ENCODE measurements around the gene UBE3B.

Gene UBE3B

DNA sequence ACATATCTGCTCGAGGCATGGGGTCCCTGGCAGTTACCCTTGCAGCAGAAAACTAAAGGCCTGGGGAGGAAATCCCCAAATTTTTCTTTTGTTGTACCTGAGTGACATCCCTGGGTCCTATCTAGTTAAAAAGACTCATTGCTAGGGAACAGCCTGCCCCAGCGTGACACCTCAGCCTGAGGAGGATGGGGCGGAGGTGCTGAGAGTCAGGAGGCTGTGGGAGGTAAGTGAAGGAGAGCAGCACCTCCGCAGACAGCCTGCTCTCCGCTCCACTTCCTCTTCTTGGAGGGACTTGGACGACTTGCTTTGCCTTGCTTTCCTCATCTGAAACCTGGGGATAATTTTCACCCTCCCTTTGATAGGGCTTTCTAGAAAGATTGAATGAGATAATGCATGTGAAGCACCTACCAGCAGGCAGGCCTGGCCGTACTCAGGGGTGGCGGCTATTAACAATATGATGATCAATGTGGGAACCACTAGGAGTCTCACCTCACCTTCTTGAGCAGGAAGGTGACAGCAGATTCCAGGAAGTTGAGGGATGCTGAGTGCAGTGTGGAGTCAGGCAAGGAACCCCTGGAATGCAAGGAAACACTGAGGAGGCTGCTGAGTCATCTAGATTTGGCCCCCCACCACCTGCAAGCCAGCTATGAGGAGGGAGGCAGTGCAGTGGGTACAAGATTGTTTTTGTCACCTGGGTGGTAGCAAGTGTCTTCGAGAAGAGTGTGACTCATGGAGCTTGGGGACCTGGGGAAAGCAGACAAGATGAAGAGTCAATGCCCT is 23.2 kb downstream of the UBE3B start:
- DNase-seq = no peak

DNA sequence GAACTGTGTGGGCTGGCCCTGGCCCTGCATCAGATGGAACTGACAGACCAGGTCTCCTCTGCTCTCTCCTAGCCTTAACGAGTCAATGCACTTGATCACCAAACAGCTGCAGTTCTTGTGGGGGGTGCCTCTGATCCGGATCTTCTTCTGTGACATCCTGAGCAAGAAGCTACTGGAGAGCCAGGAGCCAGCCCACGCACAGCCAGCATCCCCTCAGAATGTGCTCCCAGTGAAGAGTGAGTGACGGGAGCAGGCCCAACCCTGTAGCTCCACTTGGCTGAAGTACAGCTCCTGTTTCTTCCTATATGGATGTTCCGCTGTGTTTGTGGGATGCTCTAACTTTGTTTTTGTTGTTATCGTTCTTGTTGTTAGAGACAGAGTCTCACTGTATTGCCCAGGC is 23.9 kb downstream of the UBE3B start:
- DNase-seq = no peak

GRCh38 chr12:109502332-109502731 is 24.9 kb downstream of the UBE3B start:
- no peak for DNase-seq

GRCh38 chr12:109503611-109504010 is 26.2 kb downstream of the UBE3B start:
- DNase-seq = no peak

DNA sequence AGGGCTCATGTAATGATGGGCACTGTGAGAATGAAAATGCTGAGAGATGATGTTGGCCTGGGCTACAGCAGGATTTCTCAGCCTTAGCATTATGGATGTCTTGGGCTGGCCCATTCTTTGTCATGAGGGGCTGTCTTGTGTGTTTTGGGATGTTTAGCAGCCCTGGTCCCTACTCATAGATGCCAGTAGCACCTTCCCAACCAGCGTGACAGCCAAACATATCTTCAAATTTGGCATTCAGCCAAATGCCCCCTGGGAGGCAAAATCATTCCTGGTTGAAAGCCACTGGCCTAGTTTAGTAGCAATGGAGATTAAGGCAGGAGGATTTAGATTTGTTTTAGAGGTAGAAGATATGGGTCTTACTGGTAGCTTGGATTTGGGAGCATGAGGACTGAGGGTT is 26.6 kb downstream of the UBE3B start:
- no peak for DNase-seq

DNA sequence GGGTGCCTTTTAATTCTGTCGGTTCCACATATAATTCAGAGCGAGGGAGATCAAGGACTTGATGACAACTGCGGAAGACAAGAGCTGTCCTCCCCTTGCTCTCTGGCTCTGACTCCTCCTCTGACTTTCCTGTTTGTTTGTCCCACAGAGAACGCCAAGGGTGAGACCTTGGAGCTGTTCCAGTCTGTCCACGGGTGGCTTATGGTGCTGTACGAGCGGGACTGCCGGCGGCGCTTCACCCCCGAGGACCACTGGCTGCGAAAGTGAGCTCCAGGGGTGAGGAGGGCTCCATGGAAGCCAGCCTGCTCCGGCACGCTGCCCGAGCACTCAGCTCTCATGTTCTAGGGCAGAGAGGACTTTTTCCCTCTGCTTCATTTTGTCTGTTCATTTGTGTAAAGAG is 32.8 kb downstream of the UBE3B start:
- no peak for DNase-seq

- DNase-seq = no peak
Measured at GRCh38 chr12:109512608-109513007, 35.2 kb downstream of the UBE3B start.

DNA sequence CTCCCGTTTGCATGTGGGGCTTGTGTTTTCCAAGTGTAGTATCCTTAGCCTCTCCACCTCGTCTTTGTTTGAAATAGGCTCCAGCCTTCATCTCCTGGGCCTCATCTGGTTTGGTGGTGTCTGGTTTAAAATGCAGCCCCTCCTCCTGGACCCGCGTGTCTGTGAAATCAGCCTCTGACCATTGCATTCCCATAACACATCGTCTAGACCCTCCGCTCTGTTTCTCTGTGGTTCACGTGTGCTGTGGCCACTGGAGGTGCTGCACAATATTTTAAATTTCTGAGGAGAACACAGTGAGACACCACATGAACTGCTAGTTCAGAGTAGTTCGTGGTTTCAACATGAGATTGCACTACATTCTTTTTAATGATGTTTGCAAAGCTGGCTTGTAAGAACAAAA is 35.6 kb downstream of the UBE3B start:
- DNase-seq = no peak

DNA sequence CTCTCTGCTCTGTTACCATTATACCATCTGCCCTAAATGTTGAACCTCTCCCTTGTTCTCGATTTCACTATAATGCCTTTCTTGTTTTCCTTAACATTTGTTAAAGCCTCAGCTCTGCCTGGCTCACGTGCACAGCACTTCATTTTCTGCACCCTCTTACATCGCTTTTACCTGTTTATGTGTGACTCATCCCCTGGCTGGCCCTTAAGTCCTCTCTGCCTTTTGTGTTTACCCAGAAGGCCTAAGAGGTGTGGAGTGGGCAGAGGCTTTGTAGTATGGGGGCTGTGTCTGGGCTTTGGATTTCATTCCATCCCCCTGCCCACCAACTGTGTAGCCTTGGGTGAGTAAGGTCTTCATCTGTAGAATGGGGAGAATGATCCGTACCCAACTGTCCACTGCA is 36.5 kb downstream of the UBE3B start:
- no peak for DNase-seq

- DNase-seq = no peak
Measured at GRCh38 chr12:109517619-109518018, 40.2 kb downstream of the UBE3B start.

DNA sequence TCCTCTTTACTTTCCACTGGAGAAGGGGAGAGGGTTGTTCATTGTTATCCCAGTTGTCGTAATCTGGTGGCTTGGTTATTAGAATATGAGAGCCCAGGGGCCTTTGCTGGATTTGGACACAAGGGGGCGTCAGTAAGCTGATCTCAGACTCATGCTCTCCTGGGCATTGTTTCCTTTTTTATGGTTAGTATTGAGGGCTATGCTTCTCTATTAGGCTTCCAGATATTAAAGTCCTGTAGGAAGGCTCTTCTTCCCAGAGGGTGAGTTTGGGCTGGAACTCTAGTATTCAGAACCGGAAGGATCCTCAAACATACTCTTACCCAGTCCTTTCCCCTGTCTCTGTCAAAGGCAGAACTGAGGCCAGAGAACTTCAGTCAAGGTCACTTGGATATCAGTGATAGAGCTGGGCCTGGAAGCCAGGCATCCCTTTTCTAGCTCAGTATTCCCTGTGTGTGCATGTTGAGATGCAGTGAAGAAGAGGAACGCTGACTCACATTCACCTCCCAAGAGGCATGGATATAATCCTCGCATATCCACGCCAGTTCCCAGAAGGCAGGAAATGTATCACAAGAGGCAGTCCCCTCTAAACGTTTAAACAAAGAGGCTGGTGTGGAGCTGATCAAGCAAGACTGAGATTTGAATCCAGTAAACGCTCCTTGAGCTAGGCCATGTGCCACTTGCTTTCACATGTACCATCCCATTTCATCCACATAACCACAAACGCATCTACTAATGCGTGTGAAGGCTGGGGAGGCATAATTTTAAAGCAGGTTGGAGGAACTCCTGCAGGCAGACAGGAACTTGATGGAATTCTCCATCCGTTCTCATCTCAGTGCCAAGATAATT is 41.6 kb downstream of the UBE3B start:
- peak; percentile 60 for DNase-seq

- DNase-seq = no peak
Measured at GRCh38 chr12:109519787-109520186, 42.4 kb downstream of the UBE3B start.

GRCh38 chr12:109521831-109522230 is 44.4 kb downstream of the UBE3B start:
- no peak for DNase-seq

DNA sequence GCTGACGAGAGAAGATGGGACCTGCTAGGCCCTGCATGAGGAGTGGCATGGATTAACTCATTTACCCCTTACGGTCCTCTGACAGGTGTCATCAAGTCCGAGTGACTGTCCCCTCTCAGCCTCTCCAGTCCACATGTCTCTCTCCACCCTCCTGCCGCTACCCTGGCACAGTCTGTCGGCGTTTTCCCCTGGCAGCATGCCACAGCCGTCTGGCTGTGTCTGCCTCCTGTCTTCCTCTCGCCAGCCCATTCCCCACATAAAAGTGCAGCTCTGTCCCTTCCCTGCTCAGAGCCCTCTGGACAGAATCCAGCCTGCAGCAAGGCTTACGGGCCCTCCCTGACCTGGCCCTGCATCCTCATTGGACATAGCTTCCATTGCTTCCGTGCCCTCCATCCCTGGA is 45.6 kb downstream of the UBE3B start:
- no peak for DNase-seq

- no peak for DNase-seq
Measured at GRCh38 chr12:109523504-109523903, 46.1 kb downstream of the UBE3B start.

- DNase-seq = no peak
Measured at GRCh38 chr12:109524466-109525278, 47.2 kb downstream of the UBE3B start.

DNA sequence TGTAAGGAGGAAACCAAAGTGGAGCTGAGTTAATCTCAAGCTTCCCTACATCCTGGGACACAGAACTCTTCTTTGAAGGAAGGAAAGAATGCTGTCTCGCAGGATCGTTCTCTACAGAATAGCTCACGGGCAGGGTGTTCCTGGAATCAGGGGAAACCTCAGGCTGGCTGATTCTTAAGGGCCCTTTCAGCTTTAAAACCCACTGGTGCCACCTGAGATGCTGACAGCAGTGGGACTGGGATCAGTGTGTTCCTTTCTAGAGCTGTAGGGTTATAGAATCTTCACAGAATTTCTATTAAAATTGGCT is 47.8 kb downstream of the UBE3B start:
- DNase-seq = no peak

- no peak for DNase-seq
Measured at GRCh38 chr12:109527489-109528123, 50.2 kb downstream of the UBE3B start.

GRCh38 chr12:109529691-109530640 is 52.5 kb downstream of the UBE3B start:
- DNase-seq = no peak

- no peak for DNase-seq
Measured at GRCh38 chr12:109531411-109531810, 54.0 kb downstream of the UBE3B start.

- DNase-seq = no peak
Measured at GRCh38 chr12:109532721-109533486, 55.5 kb downstream of the UBE3B start.
